ENCODE measurements around the gene LRRC19. TPM values are rescaled to one million over a fixed set of nuclear protein-coding genes. Genes with fewer than 3 reads are reported as not detected.

The LRRC19 gene
- total and polyA plus RNA-seq, 4 donors, result 0.13 to 0.44 TPM; not detected in 2

- Histone ChIP-seq H3K4me1 (ENCODE audit: control insufficient read depth, insufficient read depth, low read length) (no peaks in the 10 kb centered on the region), H3K9me3 (ENCODE audit: control insufficient read depth, insufficient read depth, low read length) (peaks cover 2% of the 10 kb centered on the region), H3K27me3 (ENCODE audit: control insufficient read depth, insufficient read depth, low read length) (no peaks in the 10 kb centered on the region), H3K36me3 (ENCODE audit: control insufficient read depth, insufficient read depth, low read length) (peaks cover 6% of the 10 kb centered on the region), H3K4me3 (ENCODE audit: low read depth, low read length) (no peak overlapping the region), H3K27ac (ENCODE audit: low read depth, low read length) (no peak overlapping the region)
- no CpG with 5 or more reads among the region's 7 CpGs for WGBS (ENCODE audit: insufficient coverage)
- no peak for DNase-seq (ENCODE audit: low read depth in 4 of 6, low spot score in 6 of 6)
Measured at GRCh38 chr9:27029186-27029585, 23.7 kb upstream of the LRRC19 start.

- Histone ChIP-seq H3K4me1 (ENCODE audit: control insufficient read depth, insufficient read depth, low read length) (no peaks in the 10 kb centered on the region), H3K27me3 (ENCODE audit: control insufficient read depth, insufficient read depth, low read length) (no peaks in the 10 kb centered on the region), H3K36me3 (ENCODE audit: control insufficient read depth, insufficient read depth, low read length) (peaks cover 15% of the 10 kb centered on the region), H3K4me3 (ENCODE audit: low read depth, low read length) (no peak overlapping the region), H3K9me3 (ENCODE audit: control insufficient read depth, insufficient read depth, low read length) (peaks cover 2% of the 10 kb centered on the region), H3K27ac (ENCODE audit: low read depth, low read length) (no peak overlapping the region)
- no CpG with 5 or more reads among the region's 5 CpGs for WGBS (ENCODE audit: insufficient coverage)
- no peak for DNase-seq (ENCODE audit: low read depth in 4 of 6, low spot score in 6 of 6)
Measured at GRCh38 chr9:27022920-27023319, 17.4 kb upstream of the LRRC19 start.

- Histone ChIP-seq H3K9me3 (ENCODE audit: control insufficient read depth, insufficient read depth, low read length) (no peaks in the 10 kb centered on the region), H3K4me3 (ENCODE audit: low read depth, low read length) (no peak overlapping the region), H3K27me3 (ENCODE audit: control insufficient read depth, insufficient read depth, low read length) (no peaks in the 10 kb centered on the region), H3K36me3 (ENCODE audit: control insufficient read depth, insufficient read depth, low read length) (peaks cover 13% of the 10 kb centered on the region), H3K27ac (ENCODE audit: low read depth, low read length) (no peak overlapping the region), H3K4me1 (ENCODE audit: control insufficient read depth, insufficient read depth, low read length) (no peaks in the 10 kb centered on the region)
- no peak for DNase-seq (ENCODE audit: low read depth in 4 of 6, low spot score in 6 of 6)
Measured at GRCh38 chr9:27019589-27019988, 14.1 kb upstream of the LRRC19 start.

- DNase-seq (ENCODE audit: low read depth in 4 of 6, low spot score in 6 of 6), result peak in 1 of 6 donors; percentile 17
- Histone ChIP-seq H3K27ac (ENCODE audit: low read depth, low read length) (no peak overlapping the region), H3K9me3 (ENCODE audit: control insufficient read depth, insufficient read depth, low read length) (no peaks in the 10 kb centered on the region), H3K36me3 (ENCODE audit: control insufficient read depth, insufficient read depth, low read length) (peaks cover 3% of the 10 kb centered on the region), H3K27me3 (ENCODE audit: control insufficient read depth, insufficient read depth, low read length) (no peaks in the 10 kb centered on the region), H3K4me3 (ENCODE audit: low read depth, low read length) (no peak overlapping the region), H3K4me1 (ENCODE audit: control insufficient read depth, insufficient read depth, low read length) (no peaks in the 10 kb centered on the region)
- 86% methylated on average over 1 of the region's 3 CpGs for WGBS (ENCODE audit: insufficient coverage)
Measured at GRCh38 chr9:27003426-27004077, 1.9 kb downstream of the LRRC19 start.

GRCh38 chr9:26995810-26996209 is 9.7 kb downstream of the LRRC19 start:
- no peak overlapping the region for H3K4me3 ChIP-seq (ENCODE audit: low read depth, low read length)
- no peaks in the 10 kb centered on the region for H3K4me1 ChIP-seq (ENCODE audit: control insufficient read depth, insufficient read depth, low read length)
- DNase-seq (ENCODE audit: low read depth in 4 of 6, low spot score in 6 of 6), result no peak
- no CpG with 5 or more reads among the region's 2 CpGs for whole genome bisulfite sequencing (ENCODE audit: insufficient coverage)
- no peaks in the 10 kb centered on the region for H3K27me3 ChIP-seq (ENCODE audit: control insufficient read depth, insufficient read depth, low read length)
- no peaks in the 10 kb centered on the region for H3K9me3 ChIP-seq (ENCODE audit: control insufficient read depth, insufficient read depth, low read length)
- H3K36me3 ChIP-seq (ENCODE audit: control insufficient read depth, insufficient read depth, low read length), result peaks cover 6% of the 10 kb centered on the region
- H3K27ac ChIP-seq (ENCODE audit: low read depth, low read length), result no peak overlapping the region

GRCh38 chr9:26983340-26983739 is 22.1 kb downstream of the LRRC19 start:
- Histone ChIP-seq H3K4me3 (ENCODE audit: low read depth, low read length) (no peak overlapping the region), H3K4me1 (ENCODE audit: control insufficient read depth, insufficient read depth, low read length) (no peaks in the 10 kb centered on the region), H3K36me3 (ENCODE audit: control insufficient read depth, insufficient read depth, low read length) (peaks cover 18% of the 10 kb centered on the region), H3K27ac (ENCODE audit: low read depth, low read length) (no peak overlapping the region), H3K27me3 (ENCODE audit: control insufficient read depth, insufficient read depth, low read length) (no peaks in the 10 kb centered on the region), H3K9me3 (ENCODE audit: control insufficient read depth, insufficient read depth, low read length) (no peaks in the 10 kb centered on the region)
- 82% methylated on average over 1 of the region's 1 CpG for WGBS (ENCODE audit: insufficient coverage)
- no peak for DNase-seq (ENCODE audit: low read depth in 4 of 6, low spot score in 6 of 6)

- H3K36me3 ChIP-seq (ENCODE audit: control insufficient read depth, insufficient read depth, low read length), result no peaks in the 10 kb centered on the region
- WGBS (ENCODE audit: insufficient coverage), result 93% methylated on average over 13 of the region's 18 CpGs
- no peaks in the 10 kb centered on the region for H3K9me3 ChIP-seq (ENCODE audit: control insufficient read depth, insufficient read depth, low read length)
- H3K27ac ChIP-seq (ENCODE audit: low read depth, low read length), result no peak overlapping the region
- H3K27me3 ChIP-seq (ENCODE audit: control insufficient read depth, insufficient read depth, low read length), result no peaks in the 10 kb centered on the region
- no peak overlapping the region for H3K4me3 ChIP-seq (ENCODE audit: low read depth, low read length)
- no peaks in the 10 kb centered on the region for H3K4me1 ChIP-seq (ENCODE audit: control insufficient read depth, insufficient read depth, low read length)
- peak in 2 of 6 donors; percentile 2 to 16 for DNase-seq (ENCODE audit: low read depth in 4 of 6, low spot score in 6 of 6)
Measured at GRCh38 chr9:26975728-26976707, 29.5 kb downstream of the LRRC19 start.

- Histone ChIP-seq H3K9me3 (ENCODE audit: control insufficient read depth, insufficient read depth, low read length) (no peaks in the 10 kb centered on the region), H3K4me1 (ENCODE audit: control insufficient read depth, insufficient read depth, low read length) (no peaks in the 10 kb centered on the region), H3K27me3 (ENCODE audit: control insufficient read depth, insufficient read depth, low read length) (no peaks in the 10 kb centered on the region), H3K4me3 (ENCODE audit: low read depth, low read length) (no peak overlapping the region), H3K36me3 (ENCODE audit: control insufficient read depth, insufficient read depth, low read length) (no peaks in the 10 kb centered on the region), H3K27ac (ENCODE audit: low read depth, low read length) (no peak overlapping the region)
- DNase-seq (ENCODE audit: low read depth in 4 of 6, low spot score in 6 of 6), result no peak
- 82% methylated on average over 3 of the region's 4 CpGs for WGBS (ENCODE audit: insufficient coverage)
Measured at GRCh38 chr9:26974927-26975326, 30.5 kb downstream of the LRRC19 start.

- Histone ChIP-seq H3K9me3 (ENCODE audit: control insufficient read depth, insufficient read depth, low read length) (no peaks in the 10 kb centered on the region), H3K4me1 (ENCODE audit: control insufficient read depth, insufficient read depth, low read length) (no peaks in the 10 kb centered on the region), H3K27me3 (ENCODE audit: control insufficient read depth, insufficient read depth, low read length) (no peaks in the 10 kb centered on the region), H3K36me3 (ENCODE audit: control insufficient read depth, insufficient read depth, low read length) (no peaks in the 10 kb centered on the region), H3K27ac (ENCODE audit: low read depth, low read length) (no peak overlapping the region), H3K4me3 (ENCODE audit: low read depth, low read length) (no peak overlapping the region)
- no CpG with 5 or more reads among the region's 5 CpGs for WGBS (ENCODE audit: insufficient coverage)
- no peak for DNase-seq (ENCODE audit: low read depth in 4 of 6, low spot score in 6 of 6)
Measured at GRCh38 chr9:26973989-26974388, 31.5 kb downstream of the LRRC19 start.

All from spinal cord (tissue), 10 donors.